Activated T-cell treated with anti-CD3 and anti-CD28 coated beads, Interleukin-2, amount 50 U/mL, for 4 hours (primary cell): ENCODE data around the gene GALK2. TPM values are rescaled to one million over a fixed set of nuclear protein-coding genes. Genes with fewer than 3 reads are reported as not detected.

Experiments
- ATAC-seq, 2 donors: fragments of 200-7000 bp; cut with Tn5 transposase; one replicate each; pipeline ENCODE4 v1.10.0; 2021
- DNase-seq: peaks from one replicate; pipeline ENCODE4 v3.0.0-alpha.2; 2020
- H3K27me3 Mint-ChIP-seq: one replicate; pipeline ENCODE4 v1.8.0; 2021; ENCODE audit warnings: low read depth, mixed read lengths
- H3K36me3 Mint-ChIP-seq: one replicate; pipeline ENCODE4 v1.8.0; 2022; ENCODE audit warnings: mixed read lengths; ENCODE audit not compliant: insufficient read depth
- H3K4me1 Mint-ChIP-seq: one replicate; pipeline ENCODE4 v1.8.0; 2021; ENCODE audit warnings: low read depth, mixed read lengths
- H3K4me3 Mint-ChIP-seq: one replicate; pipeline ENCODE4 v1.8.0; 2021; ENCODE audit warnings: mild to moderate bottlenecking, moderate library complexity, mixed read lengths
- H3K9me3 Mint-ChIP-seq: one replicate; pipeline ENCODE4 v1.8.0; 2021; ENCODE audit warnings: mixed read lengths
- total RNA-seq, 3 donors: library from RNA; stranded (reverse); gene quantifications; one replicate each; pipeline ENCODE4 v1.2.1, GENCODE V29; 2021

The GALK2 gene
- total RNA-seq = 10 to 100 TPM; 23.0 to 25.6 (median 24.5) TPM

DNA sequence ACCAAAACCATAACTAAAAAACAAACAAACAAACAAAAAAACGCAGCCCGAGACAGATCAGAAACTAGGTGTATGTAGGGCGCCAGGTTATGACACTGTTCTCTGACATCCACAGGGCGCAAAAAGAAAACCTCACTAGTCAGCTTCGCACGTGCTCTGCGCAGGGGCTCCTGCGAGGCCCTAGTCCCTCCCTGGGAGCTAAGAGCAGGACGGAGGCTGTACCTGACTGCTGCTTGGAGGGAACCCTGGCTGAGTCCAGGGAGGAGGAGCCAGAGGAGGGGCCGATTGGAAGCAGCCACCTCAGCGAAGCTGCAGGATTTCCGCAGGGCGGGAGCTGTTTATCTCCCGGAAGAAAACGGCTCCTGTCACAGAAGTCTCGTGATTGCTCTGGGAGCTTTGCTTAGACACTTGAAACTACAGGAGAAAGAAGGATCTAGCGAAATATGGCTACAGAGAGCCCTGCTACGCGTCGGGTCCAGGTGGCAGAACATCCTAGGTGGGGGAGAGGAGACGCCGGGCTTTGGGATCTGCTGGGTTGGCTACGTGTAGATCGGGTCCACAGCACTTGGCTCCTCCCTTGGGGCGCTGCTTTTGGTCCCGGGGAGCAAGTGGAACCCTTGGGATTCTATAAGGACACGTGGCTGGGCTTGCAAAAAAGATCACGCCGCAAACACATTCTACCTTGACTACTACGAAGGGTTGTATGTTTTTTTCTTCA lies at the start of gene GALK2:
Gene GALK2 (plus strand): TSS at position 368 of the 718 bp plus-strand sequence. CDS start 76 bp downstream, at position 444.
- peaks cover 4% of the 10 kb centered on the region for H3K36me3 Mint-ChIP-seq
- no peaks in the 10 kb centered on the region for H3K27me3 Mint-ChIP-seq
- DNase-seq (peak; percentile 62), ATAC-seq (peak; percentile 99 to 100)
- H3K9me3 Mint-ChIP-seq = no peaks in the 10 kb centered on the region
- H3K4me1 Mint-ChIP-seq = peaks cover 40% of the 10 kb centered on the region
- H3K4me3 Mint-ChIP-seq = peak within 1 kb of the TSS; percentile 96

DNA sequence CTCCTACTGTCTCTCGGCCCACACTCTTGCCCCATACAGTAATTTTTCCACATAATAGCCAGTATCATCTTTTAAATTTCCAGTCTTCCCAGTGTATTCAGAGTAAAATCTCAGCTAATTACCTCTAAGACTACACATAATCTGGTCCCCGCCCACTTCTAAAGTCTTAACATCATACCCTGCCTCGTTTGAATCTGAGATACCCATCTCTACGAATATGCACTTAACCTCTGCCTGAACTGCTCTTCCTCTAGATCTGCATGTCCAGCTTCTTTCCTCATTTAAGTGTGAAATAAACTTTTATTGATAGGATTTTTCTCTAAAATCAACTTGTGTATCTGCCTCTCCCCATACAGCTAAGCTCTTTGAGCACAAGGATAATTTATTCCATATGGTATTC lies 49.2 kb upstream of the GALK2 start:
- no peak for DNase-seq
- H3K27me3 Mint-ChIP-seq = no peaks in the 10 kb centered on the region
- no peaks in the 10 kb centered on the region for H3K9me3 Mint-ChIP-seq
- ATAC-seq = no peak
- no peaks in the 10 kb centered on the region for H3K4me1 Mint-ChIP-seq
- H3K4me3 Mint-ChIP-seq = no peak overlapping the region
- H3K36me3 Mint-ChIP-seq = peaks cover 19% of the 10 kb centered on the region

DNA sequence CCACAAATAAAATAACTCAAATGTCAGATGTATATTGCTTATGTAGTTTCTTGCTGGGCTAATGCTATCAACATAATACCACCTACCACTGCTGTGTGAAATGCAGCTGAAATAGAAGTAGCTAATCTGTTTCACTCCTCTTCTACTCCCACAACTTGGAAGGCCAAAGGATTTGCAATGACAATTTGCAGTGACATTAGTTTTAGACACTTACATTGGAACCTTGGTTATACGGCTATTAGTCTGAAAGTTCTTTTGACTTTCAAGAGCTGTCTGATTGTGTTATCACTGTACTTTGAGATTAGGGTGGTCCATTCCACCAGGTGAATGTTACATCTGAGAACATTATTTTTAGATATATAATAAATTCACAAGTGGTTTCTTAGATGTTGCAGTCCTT lies 48.1 kb upstream of the GALK2 start:
- Mint-ChIP-seq H3K9me3 (no peaks in the 10 kb centered on the region), H3K36me3 (peaks cover 12% of the 10 kb centered on the region), H3K4me1 (no peaks in the 10 kb centered on the region), H3K27me3 (no peaks in the 10 kb centered on the region), H3K4me3 (no peak overlapping the region)
- DNase-seq = no peak
- no peak for ATAC-seq

DNA sequence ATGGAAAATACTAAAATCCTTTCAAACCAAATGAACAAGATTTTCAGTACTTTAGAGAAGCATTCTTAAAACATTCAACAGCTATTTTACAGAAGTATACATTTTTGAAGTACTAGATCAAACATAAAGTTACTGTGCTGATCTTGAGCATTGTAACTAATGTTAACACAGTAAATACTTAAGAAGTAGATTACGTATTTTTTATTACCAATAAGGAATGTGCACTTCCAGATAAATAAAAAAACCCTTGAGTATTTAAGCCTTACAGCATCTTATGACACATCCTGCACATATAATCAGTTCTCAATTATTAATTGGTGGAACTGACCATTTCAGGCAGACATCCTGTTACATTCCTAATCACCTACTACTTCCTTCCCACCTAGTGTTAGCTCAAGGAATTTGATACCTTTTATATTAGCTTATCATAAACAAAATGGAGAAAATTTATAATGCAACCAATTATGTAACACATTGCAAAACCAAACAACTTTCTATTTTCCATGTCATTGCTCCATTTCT lies 47.4 kb upstream of the GALK2 start:
- Mint-ChIP-seq H3K27me3 (no peaks in the 10 kb centered on the region), H3K36me3 (peaks cover 15% of the 10 kb centered on the region), H3K4me1 (no peaks in the 10 kb centered on the region), H3K4me3 (no peak overlapping the region), H3K9me3 (no peaks in the 10 kb centered on the region)
- ATAC-seq (no peak), DNase-seq (no peak)

DNA sequence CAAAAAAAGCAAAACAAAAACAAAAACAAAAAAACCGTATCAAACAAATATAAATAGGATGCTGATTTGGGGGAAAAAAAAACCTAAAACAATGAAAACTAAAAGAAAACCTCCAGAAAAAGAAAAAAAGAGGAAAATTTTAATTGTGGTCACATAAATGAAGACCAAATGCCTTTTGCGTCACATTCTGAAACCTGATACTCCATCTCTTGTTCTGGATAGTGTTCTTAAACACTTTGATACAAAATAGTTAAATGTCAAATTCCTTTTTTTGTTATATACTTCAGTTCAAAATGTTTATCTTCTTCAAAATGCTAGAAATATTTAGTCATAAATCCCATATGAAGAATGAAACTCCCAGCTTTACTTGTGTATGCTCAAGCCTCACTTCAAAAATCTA lies 45.7 kb upstream of the GALK2 start:
- H3K4me3 Mint-ChIP-seq = no peak overlapping the region
- no peaks in the 10 kb centered on the region for H3K9me3 Mint-ChIP-seq
- peaks cover 22% of the 10 kb centered on the region for H3K36me3 Mint-ChIP-seq
- no peak for DNase-seq
- no peaks in the 10 kb centered on the region for H3K4me1 Mint-ChIP-seq
- ATAC-seq = no peak
- no peaks in the 10 kb centered on the region for H3K27me3 Mint-ChIP-seq

DNA sequence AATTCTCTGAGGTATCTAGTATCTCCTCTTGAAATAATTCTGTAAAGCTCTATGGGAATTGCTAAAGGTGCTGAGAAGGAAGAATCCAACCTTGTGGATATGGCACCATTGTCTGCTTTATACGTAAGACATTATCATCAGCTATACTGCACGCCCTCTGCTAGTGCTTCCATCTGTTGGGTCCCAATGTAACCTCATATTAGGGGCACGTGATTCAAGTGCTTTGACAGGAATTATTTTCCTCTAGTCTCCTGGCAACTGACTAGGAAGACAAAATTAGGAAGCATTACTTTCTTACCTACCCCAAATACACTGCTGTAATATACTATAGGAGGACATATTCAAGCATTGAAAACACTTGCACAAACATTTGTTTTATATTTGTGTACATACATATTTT lies 38.6 kb upstream of the GALK2 start:
- ATAC-seq (no peak), DNase-seq (no peak)
- H3K4me1 Mint-ChIP-seq = peaks cover 8% of the 10 kb centered on the region
- H3K27me3 Mint-ChIP-seq = no peaks in the 10 kb centered on the region
- no peaks in the 10 kb centered on the region for H3K9me3 Mint-ChIP-seq
- no peak overlapping the region for H3K4me3 Mint-ChIP-seq
- H3K36me3 Mint-ChIP-seq = peaks cover 46% of the 10 kb centered on the region

DNA sequence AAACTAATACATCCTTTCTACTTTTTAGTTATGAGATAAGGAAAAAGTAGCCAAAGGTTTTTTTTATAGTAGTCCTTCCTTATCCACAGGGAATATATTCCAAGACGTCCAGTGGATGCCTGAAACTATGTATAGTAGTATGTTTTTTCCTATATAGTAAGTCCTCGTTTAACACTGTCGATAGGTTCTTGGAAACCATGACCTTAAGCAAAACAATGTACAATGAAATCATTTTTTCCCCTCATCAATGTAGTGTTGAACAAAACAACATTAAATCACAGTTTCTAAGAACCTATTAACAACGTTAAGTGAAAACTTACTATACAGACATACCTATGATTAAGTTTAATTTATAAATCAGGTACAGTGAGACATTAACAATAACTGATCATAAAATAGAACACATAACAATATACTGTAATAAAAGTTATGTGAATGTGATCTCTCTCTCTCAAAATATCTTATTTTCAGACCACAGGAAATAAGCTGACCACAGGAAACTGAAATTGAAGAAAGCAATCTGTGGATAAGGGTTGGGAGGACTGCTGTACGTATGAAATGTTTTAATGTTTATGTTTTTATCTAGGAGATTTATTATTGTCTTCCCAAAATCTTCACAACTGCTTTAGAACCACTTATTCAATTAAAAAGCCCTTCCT lies 35.2 kb upstream of the GALK2 start:
- ATAC-seq = no peak
- Mint-ChIP-seq H3K9me3 (no peaks in the 10 kb centered on the region), H3K36me3 (peaks cover 34% of the 10 kb centered on the region), H3K27me3 (no peaks in the 10 kb centered on the region), H3K4me1 (peaks cover 8% of the 10 kb centered on the region), H3K4me3 (no peak overlapping the region)
- DNase-seq = no peak

DNA sequence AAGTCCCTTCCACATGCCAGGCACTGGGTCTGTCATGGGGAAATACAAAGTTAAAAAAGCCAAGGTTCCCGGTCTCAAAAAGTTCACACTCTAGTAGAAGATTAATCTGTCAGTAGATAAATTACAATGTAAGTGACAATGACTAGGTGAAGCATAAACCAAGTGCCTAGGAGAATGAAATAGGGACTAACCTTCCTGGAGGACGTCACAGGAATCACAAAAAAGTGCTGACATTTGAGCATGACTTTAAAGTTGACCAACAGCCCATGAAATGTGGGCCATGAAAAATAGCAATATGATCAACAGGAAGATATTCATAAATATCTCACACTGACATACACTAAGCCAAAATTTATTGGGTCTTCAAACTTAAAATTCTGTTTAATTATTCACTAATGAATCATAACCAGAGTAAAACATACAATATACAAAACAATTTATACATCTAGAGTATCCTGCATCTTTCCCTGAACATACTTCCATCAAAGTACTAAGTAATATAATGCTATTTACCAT lies 34.6 kb upstream of the GALK2 start:
- no peak for DNase-seq
- peaks cover 32% of the 10 kb centered on the region for H3K36me3 Mint-ChIP-seq
- H3K4me1 Mint-ChIP-seq = peaks cover 8% of the 10 kb centered on the region
- no peak for ATAC-seq
- no peaks in the 10 kb centered on the region for H3K9me3 Mint-ChIP-seq
- no peaks in the 10 kb centered on the region for H3K27me3 Mint-ChIP-seq
- no peak overlapping the region for H3K4me3 Mint-ChIP-seq

DNA sequence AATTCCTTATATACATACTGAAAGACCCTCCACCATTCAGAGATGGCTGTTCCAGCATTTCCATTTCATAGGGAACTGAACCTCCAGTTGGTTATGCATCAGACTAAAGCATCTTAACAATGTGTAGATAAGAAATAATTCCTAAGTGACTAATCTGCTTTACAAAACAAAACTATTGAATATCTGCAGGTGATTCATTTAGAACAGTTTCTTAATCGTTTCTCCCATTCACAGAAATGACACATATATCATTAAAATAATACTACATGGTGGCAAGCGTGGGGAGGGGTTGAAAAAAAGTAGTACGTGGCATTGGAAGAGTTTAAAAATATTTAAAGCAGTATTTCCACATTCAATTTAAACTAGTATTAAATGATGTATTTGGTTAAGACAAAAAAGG lies 34.1 kb upstream of the GALK2 start:
- peaks cover 36% of the 10 kb centered on the region for H3K36me3 Mint-ChIP-seq
- peaks cover 8% of the 10 kb centered on the region for H3K4me1 Mint-ChIP-seq
- H3K4me3 Mint-ChIP-seq = no peak overlapping the region
- H3K27me3 Mint-ChIP-seq = no peaks in the 10 kb centered on the region
- ATAC-seq = no peak
- DNase-seq = no peak
- no peaks in the 10 kb centered on the region for H3K9me3 Mint-ChIP-seq

DNA sequence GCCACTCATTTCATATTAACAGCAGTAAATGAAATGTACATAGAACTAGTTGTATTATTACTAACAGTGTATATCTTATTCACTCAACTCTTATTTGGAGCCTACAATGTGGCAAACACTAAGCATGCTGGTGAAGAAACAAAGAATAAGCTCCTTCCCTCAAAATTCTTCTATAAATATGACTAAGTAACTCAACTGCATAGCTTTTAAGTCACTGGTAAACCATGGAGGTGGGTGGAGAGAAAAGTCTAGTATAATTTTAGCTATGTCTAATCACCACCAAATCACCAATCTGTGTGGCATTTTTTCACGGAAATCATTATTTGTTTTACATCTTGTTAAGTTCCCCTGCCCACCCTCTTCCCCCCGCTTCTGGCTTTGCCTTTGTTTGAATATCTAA lies 32.2 kb upstream of the GALK2 start:
- Mint-ChIP-seq H3K9me3 (no peaks in the 10 kb centered on the region), H3K27me3 (no peaks in the 10 kb centered on the region), H3K36me3 (peaks cover 45% of the 10 kb centered on the region), H3K4me1 (peaks cover 8% of the 10 kb centered on the region), H3K4me3 (no peak overlapping the region)
- ATAC-seq = peak in 1 of 2 donors; percentile 35
- no peak for DNase-seq

DNA sequence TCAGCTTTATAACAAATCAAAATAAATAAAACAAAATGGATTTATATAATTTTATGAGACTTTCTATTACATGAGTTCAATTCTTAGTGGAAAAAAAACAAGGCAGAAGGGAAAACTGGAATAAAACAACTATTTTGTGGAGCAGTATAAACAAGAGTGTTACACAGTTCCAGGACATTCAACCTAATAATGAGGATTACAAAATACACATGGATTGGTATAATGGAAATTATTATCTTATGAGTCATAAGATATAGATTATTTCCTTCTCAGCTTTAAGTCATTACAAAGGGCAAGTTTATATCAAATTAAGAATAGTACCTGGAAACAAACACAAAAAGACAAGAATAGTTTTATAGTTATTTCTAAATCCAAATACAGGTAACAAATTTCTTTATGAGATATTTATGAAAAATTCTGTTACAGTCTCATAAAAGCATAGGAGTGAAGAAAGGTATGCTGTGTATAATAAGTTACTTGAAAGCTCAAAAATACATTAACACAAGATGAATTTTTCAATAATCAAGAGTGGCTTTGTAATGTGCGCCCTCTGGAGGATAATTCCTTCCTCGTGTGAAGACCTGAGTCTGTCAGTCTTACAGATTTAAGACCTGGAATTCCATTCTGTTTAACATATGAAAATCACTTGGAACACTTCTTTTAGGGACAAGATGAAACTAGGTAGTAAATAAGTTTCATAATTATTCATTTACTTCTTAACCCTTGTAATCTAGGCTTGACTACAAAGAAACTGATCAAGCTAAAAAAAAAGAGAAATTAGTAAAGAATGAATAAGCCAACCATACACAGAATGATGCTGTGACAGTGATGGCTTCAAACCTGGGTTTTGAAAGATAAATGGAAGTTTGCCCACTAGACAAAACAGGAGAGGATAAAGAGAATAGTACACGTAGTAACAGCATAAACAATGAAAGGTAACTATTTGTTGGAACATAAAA lies 24.1 kb upstream of the GALK2 start:
- no peak overlapping the region for H3K4me3 Mint-ChIP-seq
- ATAC-seq = peak; percentile 35 to 51

DNA sequence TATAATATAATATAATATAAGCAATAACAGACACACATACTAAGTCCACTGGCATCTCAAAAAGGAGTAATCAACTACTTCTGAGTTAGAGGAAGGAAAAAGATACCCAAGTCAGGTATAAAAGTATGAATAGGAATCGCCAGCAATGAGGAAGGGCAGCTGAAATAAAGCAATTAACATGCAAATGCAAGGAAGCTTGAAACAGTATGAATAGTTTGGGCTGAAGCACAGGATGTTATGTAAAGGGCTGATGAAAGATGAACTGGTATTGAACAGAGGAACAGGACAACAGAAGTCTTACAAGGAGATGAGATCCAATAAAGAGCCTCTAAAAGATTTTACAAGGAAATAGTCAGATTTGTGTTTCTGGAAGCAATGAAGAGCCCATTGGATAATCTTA lies 21.7 kb upstream of the GALK2 start:
- no peaks in the 10 kb centered on the region for H3K9me3 Mint-ChIP-seq
- H3K36me3 Mint-ChIP-seq = peaks cover 13% of the 10 kb centered on the region
- ATAC-seq (no peak), DNase-seq (no peak)
- no peak overlapping the region for H3K4me3 Mint-ChIP-seq
- H3K4me1 Mint-ChIP-seq = peaks cover 56% of the 10 kb centered on the region
- H3K27me3 Mint-ChIP-seq = no peaks in the 10 kb centered on the region

More for the DNA sequence above, 24.1 kb upstream of the GALK2 start:
- DNase-seq = no peak
- Mint-ChIP-seq H3K9me3 (no peaks in the 10 kb centered on the region), H3K4me1 (peaks cover 44% of the 10 kb centered on the region), H3K36me3 (peaks cover 32% of the 10 kb centered on the region), H3K27me3 (no peaks in the 10 kb centered on the region)

DNA sequence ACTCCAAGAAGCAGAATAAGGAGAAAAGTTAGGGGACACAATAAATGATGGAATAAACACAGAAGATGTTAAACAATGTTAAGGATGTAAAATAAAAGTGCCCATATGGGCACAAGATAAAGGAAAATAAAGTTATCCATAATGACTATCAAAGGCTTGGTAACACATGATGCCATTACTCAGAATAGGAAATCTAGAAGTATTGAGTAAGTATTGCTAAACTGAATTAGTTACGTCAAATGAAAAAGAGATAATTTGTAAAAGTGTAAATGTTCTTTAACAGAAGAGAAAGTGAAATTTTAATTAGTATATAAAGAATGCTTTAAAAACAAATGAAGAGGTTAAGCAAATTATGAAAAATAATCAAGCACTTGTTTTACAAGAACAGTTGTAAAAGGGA lies 21.3 kb upstream of the GALK2 start:
- Mint-ChIP-seq H3K9me3 (no peaks in the 10 kb centered on the region), H3K4me1 (peaks cover 60% of the 10 kb centered on the region), H3K27me3 (no peaks in the 10 kb centered on the region), H3K4me3 (no peak overlapping the region), H3K36me3 (peaks cover 9% of the 10 kb centered on the region)
- DNase-seq (no peak), ATAC-seq (no peak)

DNA sequence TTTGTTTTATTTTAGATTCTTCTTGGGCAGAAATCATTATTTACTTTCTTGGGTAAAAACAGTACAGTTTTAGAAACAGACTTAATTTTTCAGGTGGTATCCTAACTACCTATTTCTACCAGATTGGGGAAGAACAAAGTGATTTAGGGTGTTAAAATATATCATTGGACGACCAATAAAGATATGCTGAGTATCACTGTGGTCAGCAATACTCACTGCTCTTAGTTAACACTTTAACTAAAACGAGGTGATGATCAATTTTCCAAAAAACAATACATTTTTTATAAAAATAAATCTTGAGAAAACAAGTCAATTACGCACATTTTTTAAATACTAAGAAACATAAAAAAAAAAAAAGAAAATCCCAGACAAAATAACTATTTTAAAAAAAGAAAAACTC lies 18.2 kb upstream of the GALK2 start:
- no peaks in the 10 kb centered on the region for H3K27me3 Mint-ChIP-seq
- no peak overlapping the region for H3K4me3 Mint-ChIP-seq
- H3K4me1 Mint-ChIP-seq = peaks cover 64% of the 10 kb centered on the region
- H3K36me3 Mint-ChIP-seq = peaks cover 9% of the 10 kb centered on the region
- H3K9me3 Mint-ChIP-seq = no peaks in the 10 kb centered on the region
- DNase-seq (no peak), ATAC-seq (no peak)
